Urinary bladder (tissue), 4 donors: Measurements from ENCODE around the gene AKR1A1. TPM values are rescaled to one million over a fixed set of nuclear protein-coding genes. Genes with fewer than 3 reads are reported as not detected.
"Not testable (repeated sequence)": the region's sequence is repeated elsewhere in the genome, so short reads cannot be mapped to it uniquely, and the experiment has no call there.

Source experiments
- DNase-seq: peaks from one replicate; pipeline ENCODE4 v3.0.0-alpha.2; 2015; ENCODE audit errors: extremely low spot score
- H3K27ac ChIP-seq: one replicate; pipeline ENCODE4 v1.5.1; 2013; ENCODE audit warnings: low read depth, mild to moderate bottlenecking, moderate library complexity
- H3K36me3 ChIP-seq: one replicate; pipeline ENCODE4 v1.6.1; 2013; ENCODE audit warnings: mild to moderate bottlenecking, moderate library complexity; ENCODE audit not compliant: insufficient read depth
- H3K4me1 ChIP-seq: one replicate; pipeline ENCODE4 v1.6.1; 2013; ENCODE audit warnings: mild to moderate bottlenecking, moderate library complexity; ENCODE audit not compliant: insufficient read depth
- H3K4me3 ChIP-seq: one replicate; pipeline ENCODE4 v1.5.1; 2013; ENCODE audit warnings: low read depth, low read length
- WGBS: extraction: QIAGEN DNeasy Blood & Tissue Kit; methylation state at CpG from one replicate; pipeline ENCODE4 v1.1.7; 2013; 5-methylcytosine and 5-hydroxymethylcytosine counted together
- polyA plus RNA-seq: library from polyadenylated mRNA; stranded (reverse); fragments of 200-250 nt; gene quantifications from one replicate; pipeline ENCODE4 v1.2.3, GENCODE V29; 2013
- small RNA-seq: library from RNA; depleted of rRNA; stranded (forward); fragments of <200 nt; gene quantifications from one replicate; pipeline ENCODE3, GENCODE V24; 2014
- total RNA-seq: library from RNA; depleted of rRNA; stranded (reverse); fragments of >200 nt; gene quantifications from one replicate; pipeline ENCODE4 v1.2.3, GENCODE V29; 2014
- donor health status: healthy with polysubstance abuse.
- donor health status: healthy.

The AKR1A1 gene
- total and polyA plus RNA-seq, 2 donors = 76.1 to 101 TPM

GRCh38 chr1:45596765-45597164 is 46.1 kb downstream of the AKR1A1 start:
- not testable (repeated sequence) for H3K27ac ChIP-seq, H3K36me3 ChIP-seq, H3K4me1 ChIP-seq, H3K4me3 ChIP-seq, DNase-seq
- 97% methylated on average over 8 of the region's 8 CpGs for whole genome bisulfite sequencing

GRCh38 chr1:45604239-45604638 is 53.6 kb downstream of the AKR1A1 start:
- Histone ChIP-seq H3K4me3 (no peak overlapping the region), H3K27ac (no peak overlapping the region), H3K4me1 (no peaks in the 10 kb centered on the region), H3K36me3 (peaks cover 8% of the 10 kb centered on the region)
- 96% methylated on average over 2 of the region's 2 CpGs for WGBS
- DNase-seq = no peak

GRCh38 chr1:45607404-45608074 is 56.9 kb downstream of the AKR1A1 start:
- 75% methylated on average over 6 of the region's 6 CpGs for WGBS
- Histone ChIP-seq H3K4me3 (no peak overlapping the region), H3K36me3 (peaks cover 13% of the 10 kb centered on the region), H3K27ac (no peak overlapping the region), H3K4me1 (no peaks in the 10 kb centered on the region)
- DNase-seq = no peak

GRCh38 chr1:45608175-45609156 is 57.8 kb downstream of the AKR1A1 start:
- H3K4me3 ChIP-seq = no peak overlapping the region
- H3K27ac ChIP-seq = no peak overlapping the region
- WGBS = 79% methylated on average over 5 of the region's 5 CpGs
- no peaks in the 10 kb centered on the region for H3K4me1 ChIP-seq
- peaks cover 13% of the 10 kb centered on the region for H3K36me3 ChIP-seq
- DNase-seq = no peak

- Histone ChIP-seq H3K27ac (no peak overlapping the region), H3K4me1 (no peaks in the 10 kb centered on the region), H3K36me3 (peaks cover 14% of the 10 kb centered on the region), H3K4me3 (no peak overlapping the region)
- 95% methylated on average over 10 of the region's 10 CpGs for WGBS
- DNase-seq = no peak
Observed at GRCh38 chr1:45610589-45611226, 60.1 kb downstream of the AKR1A1 start.

GRCh38 chr1:45612941-45613579 is 62.4 kb downstream of the AKR1A1 start:
- peaks cover 16% of the 10 kb centered on the region for H3K36me3 ChIP-seq

GRCh38 chr1:45615885-45616284 is 65.3 kb downstream of the AKR1A1 start:
- DNase-seq = no peak
- no peak overlapping the region for H3K4me3 ChIP-seq
- 92% methylated on average over 1 of the region's 1 CpG for WGBS
- H3K4me1 ChIP-seq = no peaks in the 10 kb centered on the region
- H3K27ac ChIP-seq = no peak overlapping the region
- peaks cover 6% of the 10 kb centered on the region for H3K36me3 ChIP-seq

More at GRCh38 chr1:45612941-45613579, 62.4 kb downstream of the AKR1A1 start:
- WGBS = 77% methylated on average over 8 of the region's 8 CpGs
- DNase-seq = no peak
- no peak overlapping the region for H3K4me3 ChIP-seq
- no peaks in the 10 kb centered on the region for H3K4me1 ChIP-seq
- H3K27ac ChIP-seq = no peak overlapping the region

GRCh38 chr1:45617618-45618017 is 67.0 kb downstream of the AKR1A1 start:
- DNase-seq = no peak
- Histone ChIP-seq H3K36me3 (peaks cover 6% of the 10 kb centered on the region), H3K4me3 (no peak overlapping the region), H3K27ac (no peak overlapping the region), H3K4me1 (no peaks in the 10 kb centered on the region)
- WGBS = 80% methylated on average over 4 of the region's 4 CpGs

- DNase-seq = no peak
- WGBS = 62% methylated on average over 8 of the region's 8 CpGs
Observed at GRCh38 chr1:45619149-45619921, 68.7 kb downstream of the AKR1A1 start.

More at GRCh38 chr1:45619149-45619921, 68.7 kb downstream of the AKR1A1 start:
- Histone ChIP-seq H3K4me3 (no peak overlapping the region), H3K4me1 (no peaks in the 10 kb centered on the region), H3K27ac (no peak overlapping the region), H3K36me3 (peaks cover 3% of the 10 kb centered on the region)

Small RNAs within 50 kb of the gene (small RNA-seq; reads per million reads assigned to genes)
- gene AL355480.1 = not detected
- gene AL355480.2 = not detected
- not detected for gene AL355480.3
- gene AL355480.4 = not detected

Other genes with a start within 250 kb of the AKR1A1 start
- gene HPDL, start 223.9 kb upstream of the AKR1A1 start, total RNA-seq = 0.74 TPM
- 1.0 TPM for gene HPDL, start 223.9 kb upstream of the AKR1A1 start, polyA plus RNA-seq
- gene TOE1, start 210.7 kb upstream of the AKR1A1 start, total RNA-seq = 8.9 TPM
- gene TOE1, start 210.7 kb upstream of the AKR1A1 start, polyA plus RNA-seq = 11.1 TPM
- 12.0 TPM for gene MUTYH, start 210.4 kb upstream of the AKR1A1 start, total RNA-seq
- 19.4 TPM for gene MUTYH, start 210.4 kb upstream of the AKR1A1 start, polyA plus RNA-seq
- 3.2 TPM for gene TESK2, start 59.7 kb upstream of the AKR1A1 start, total RNA-seq
- gene TESK2, start 59.7 kb upstream of the AKR1A1 start, polyA plus RNA-seq = 5.7 TPM
- gene CCDC163, start 50.8 kb upstream of the AKR1A1 start, total RNA-seq = 0.42 TPM
- 2.8 TPM for gene CCDC163, start 50.8 kb upstream of the AKR1A1 start, polyA plus RNA-seq
- gene MMACHC, start 50.5 kb upstream of the AKR1A1 start, total RNA-seq = 1.9 TPM
- gene MMACHC, start 50.5 kb upstream of the AKR1A1 start, polyA plus RNA-seq = 2.7 TPM
- gene PRDX1, start 28.9 kb upstream of the AKR1A1 start, total RNA-seq = 232 TPM
- 491 TPM for gene PRDX1, start 28.9 kb upstream of the AKR1A1 start, polyA plus RNA-seq
- 76.0 TPM for gene NASP, start 33.2 kb downstream of the AKR1A1 start, total RNA-seq
- 115 TPM for gene NASP, start 33.2 kb downstream of the AKR1A1 start, polyA plus RNA-seq
- 0.85 TPM for gene CCDC17, start 73.2 kb downstream of the AKR1A1 start, total RNA-seq
- gene CCDC17, start 73.2 kb downstream of the AKR1A1 start, polyA plus RNA-seq = 0.54 TPM
- gene GPBP1L1, start 135.7 kb downstream of the AKR1A1 start, total RNA-seq = 120 TPM
- gene GPBP1L1, start 135.7 kb downstream of the AKR1A1 start, polyA plus RNA-seq = 55.3 TPM
- gene TMEM69, start 137.4 kb downstream of the AKR1A1 start, total RNA-seq = 24.7 TPM
- gene TMEM69, start 137.4 kb downstream of the AKR1A1 start, polyA plus RNA-seq = 31.5 TPM
- gene IPP, start 199.8 kb downstream of the AKR1A1 start, total RNA-seq = 19.0 TPM
- 7.6 TPM for gene IPP, start 199.8 kb downstream of the AKR1A1 start, polyA plus RNA-seq